ENCODE results near the gene HPSE2.

HPSE2 gene

DNA sequence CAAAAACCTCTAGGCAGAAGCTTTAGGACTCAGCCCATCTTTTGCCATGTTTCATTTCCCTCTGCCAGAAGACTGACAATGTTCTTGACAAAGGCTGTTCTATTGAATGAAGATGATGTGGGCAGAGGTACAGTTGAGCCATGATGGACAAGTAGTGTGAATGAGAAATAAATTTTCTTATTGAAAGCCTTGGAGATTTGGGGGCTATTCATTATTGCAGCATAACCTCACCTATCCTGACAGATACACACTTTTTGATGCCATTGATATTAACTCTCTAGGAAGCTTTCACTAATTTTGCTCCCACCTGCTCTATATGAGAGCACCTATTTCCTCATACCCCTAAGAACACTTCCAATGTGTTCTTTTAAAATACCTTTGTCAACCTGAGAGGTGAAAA is 752.0 kb downstream of the HPSE2 start:
- no peak for FAIRE-seq

DNA sequence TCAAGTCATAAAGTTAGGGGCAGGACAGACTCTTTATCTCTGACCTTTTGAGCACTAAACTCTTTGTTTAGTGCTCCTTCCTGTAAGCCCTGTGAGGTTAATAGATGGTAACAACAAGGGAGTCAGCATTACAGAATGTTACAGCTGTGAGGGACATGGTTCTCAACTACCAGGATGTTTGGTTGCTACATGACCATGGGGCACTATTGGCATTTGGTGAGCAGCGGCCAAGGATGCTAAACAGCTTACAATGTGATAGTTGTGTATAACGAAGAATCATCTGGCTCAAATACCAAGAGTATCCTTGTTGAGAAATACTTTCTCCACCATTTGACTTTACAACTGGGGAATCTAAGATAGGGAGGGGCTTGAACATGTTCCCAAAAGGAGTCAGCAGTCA is 753.6 kb downstream of the HPSE2 start:
- FAIRE-seq: no peak

DNA sequence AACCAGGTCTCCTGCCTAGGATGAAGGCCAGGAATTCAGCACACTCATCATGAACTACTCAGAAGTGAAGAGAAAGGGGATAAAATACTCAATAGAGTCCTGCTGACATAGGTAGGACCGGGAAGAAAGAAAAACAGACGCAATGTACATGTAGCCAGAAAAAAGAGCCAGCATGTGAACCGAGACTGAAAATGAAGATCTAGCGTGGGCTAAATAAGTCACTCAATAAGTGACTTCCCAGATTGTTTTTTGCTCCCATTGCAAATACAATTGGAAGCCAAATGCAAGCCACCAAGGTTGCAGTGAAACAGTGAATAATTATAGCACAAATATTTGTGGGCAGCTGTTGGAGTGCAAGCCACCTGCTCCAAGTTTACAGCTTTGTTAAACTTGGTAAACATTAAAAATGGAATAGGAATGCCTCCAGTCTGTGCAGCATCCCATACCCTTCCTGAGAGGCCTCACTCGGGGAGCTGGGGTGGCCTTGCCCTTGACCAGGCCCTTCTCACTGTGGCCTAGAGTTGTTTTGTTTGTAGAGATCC is 754.2 kb downstream of the HPSE2 start:
- FAIRE-seq: no peak

DNA sequence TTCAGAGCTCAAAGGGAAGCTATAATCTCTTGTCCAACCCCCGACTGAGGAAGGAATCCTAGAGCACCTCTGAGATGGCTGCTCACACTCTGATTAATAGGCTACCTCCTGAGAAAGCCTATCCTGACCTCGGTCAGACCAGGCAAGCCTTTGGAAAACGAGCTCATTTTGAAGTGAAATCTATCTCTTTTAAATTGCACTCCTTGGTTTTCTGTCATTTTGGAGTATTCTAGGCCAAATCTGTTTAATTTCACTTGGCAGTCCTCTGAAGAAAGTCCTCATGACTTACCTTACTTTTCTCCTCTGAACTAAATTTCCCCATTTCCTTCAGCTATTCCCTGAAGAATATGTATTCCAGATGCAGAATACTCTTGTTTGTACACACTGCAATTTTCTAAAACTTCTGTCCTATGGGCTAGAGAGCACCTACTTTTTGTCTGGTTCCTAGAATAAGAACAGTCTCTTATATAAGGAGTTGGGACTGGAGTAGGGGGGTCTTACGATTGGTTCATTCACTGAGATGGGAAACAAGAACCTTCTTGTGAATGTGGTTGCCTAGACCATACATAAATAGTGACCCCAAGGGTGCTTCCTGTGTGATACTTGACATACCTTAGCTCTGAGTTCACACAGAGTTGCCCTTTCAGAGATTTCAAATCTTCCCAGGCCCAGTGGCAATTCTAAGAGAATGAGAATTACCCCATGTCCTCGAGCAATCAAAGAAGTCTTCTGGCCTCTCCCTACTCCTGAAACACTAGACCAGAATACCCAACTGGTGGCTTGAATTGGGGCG is 757.0 kb downstream of the HPSE2 start:
- FAIRE-seq: no peak

DNA sequence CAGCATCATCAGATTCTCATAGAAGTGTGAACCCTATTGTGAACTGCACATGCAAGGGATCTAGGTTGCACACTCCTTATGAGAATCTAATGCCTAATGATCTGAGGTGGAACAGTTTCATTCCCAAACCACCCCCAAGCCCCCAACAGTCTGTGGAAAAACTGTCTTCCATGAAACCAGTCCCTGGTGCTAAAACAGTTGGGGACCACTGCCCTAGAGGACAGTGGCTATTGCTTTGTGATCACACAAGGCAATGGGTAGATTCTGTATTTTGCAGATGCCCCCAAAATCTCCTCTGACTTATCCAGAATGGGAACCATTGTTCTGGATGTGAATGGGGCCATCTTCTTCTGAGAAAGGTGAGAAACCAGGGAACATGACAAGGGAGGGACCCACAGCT is 757.8 kb downstream of the HPSE2 start:
- FAIRE-seq: no peak

DNA sequence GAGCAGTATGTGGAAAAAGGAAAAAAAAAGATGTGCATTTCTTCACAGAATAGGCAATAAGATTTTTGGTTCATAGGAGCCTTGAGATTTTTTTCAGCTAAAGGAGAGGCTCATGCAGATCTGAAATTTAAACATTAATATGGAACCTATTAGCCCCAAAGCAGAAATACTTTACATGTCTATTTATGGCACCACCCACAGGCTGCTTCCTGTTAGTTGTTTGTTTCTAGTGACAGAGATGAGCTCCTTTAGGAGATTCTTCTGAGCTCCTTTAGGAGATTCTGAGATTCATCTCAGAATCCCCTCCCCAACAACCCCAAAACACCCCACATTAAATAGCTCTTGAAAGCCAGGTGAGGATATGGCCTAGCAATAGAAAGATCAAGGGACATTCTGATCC is 761.0 kb downstream of the HPSE2 start:
- FAIRE-seq: no peak

DNA sequence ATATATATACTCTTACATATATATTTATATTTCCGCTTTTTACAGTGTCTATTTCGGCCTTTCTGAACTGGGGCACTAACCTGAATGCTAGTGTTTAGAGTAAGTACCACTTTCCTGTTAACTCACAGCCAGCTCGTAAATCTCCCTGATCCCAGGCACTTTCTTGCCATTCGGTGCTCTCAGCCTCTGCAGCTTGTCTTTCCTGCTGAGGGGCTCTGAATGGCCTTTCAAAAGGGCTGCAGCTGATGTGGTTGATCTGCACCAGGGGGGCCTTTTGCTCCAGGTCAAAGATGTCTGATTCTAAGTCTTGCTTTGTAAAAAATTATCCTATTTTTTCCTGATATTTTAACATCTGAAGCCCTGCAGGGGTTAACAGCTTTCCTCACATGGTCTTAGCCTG is 763.5 kb downstream of the HPSE2 start:
- no peak for FAIRE-seq

DNA sequence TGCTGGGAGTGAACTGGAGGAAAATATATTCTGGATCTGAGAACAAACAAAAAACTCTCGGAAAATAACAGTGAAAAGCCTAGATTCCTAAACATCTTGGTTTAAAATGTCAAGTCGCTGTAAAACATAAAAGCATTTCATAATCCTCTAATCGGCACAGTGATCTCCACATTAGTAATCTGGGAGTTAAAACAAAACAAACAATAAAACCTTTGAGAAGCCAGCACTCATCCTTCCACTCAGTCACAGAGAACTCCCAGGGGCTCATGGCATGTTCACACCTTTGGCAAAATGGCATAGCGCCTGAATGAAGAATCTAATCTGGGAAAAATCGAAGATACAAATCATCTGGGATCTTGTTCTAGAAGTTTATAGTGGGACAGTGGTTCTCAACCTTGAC is 764.8 kb downstream of the HPSE2 start:
- no peak for FAIRE-seq

DNA sequence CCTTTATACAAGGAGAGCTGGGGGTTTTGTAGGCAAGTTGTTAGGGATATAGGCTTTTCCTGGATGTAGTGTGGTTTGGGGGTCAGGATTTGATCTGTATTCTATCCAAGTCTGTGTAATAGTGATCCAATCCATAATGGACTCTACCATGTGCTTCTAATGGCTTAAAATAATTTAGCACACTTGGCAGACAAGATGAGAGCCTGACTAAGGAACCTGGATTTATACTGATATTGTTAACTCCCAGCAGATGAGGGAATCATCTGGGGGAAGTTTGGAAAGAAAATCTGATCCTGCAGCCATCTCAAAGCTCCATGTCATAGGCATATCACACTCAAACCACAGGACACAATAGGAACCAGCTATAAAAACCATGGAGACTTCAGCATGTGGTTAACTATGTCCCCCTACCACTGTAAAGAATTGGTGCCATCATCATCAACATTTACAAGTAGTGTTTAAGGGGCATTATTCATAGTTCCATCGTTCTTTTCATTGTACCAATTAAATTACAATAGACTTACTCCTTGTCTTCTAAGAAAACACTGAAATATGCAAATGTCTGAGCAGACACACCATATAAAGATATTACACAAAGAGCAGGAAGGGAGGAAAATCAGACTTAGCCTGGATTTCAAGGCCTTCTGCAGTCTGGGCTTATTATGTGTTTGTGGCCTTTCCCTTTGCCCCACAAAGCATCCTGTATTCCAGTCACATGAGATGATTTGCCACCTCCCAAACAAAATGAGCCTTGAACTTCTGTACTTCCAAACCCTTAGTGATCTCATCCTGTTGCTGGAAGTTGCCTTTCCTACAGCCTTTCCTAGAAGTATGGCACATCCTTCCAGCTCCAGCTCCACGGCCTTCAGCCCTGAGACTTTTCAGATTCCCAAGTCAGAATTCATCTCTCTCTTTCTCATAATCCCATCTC is 766.4 kb downstream of the HPSE2 start:
- no peak for FAIRE-seq

DNA sequence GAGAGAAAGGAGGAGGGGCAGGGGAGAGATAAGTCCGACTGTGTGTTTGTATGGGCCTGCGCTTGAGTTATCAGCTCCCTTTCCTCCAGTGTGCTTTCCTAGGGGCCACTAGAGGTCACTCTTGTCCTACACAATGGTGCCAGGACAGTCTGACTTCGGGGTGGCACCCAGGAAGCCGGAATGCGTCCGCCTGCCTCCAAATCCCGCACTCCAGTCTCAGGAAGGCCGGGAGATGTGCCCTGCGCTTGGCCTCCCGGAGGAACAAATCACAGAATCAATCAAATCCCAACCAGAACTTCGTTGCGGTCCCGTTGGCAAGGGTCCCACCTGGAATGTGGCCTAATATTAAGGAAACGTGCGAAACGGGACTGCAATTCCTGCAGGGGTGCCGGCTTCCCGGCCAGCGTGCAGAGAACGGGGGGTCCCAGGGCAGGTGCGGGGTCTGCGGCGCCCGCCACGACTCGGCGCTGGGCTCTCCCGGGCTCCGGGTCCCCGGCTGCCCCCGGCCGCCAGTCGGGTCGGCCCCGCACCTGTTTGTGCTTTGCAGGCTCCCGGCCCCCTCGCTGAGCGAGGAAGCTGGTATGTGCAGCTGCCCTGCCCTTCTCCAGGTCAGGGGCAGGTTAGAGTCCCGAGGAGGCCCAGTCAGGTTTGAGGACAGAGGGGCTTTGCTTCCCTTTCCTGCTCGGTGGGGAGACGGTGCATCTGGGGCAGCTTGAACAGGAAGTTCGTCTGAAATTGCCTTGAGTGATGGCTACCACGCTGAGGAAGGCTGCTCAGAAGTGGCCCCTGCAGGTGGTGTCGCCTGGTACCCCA is 767.9 kb downstream of the HPSE2 start:
- FAIRE-seq: no peak

DNA sequence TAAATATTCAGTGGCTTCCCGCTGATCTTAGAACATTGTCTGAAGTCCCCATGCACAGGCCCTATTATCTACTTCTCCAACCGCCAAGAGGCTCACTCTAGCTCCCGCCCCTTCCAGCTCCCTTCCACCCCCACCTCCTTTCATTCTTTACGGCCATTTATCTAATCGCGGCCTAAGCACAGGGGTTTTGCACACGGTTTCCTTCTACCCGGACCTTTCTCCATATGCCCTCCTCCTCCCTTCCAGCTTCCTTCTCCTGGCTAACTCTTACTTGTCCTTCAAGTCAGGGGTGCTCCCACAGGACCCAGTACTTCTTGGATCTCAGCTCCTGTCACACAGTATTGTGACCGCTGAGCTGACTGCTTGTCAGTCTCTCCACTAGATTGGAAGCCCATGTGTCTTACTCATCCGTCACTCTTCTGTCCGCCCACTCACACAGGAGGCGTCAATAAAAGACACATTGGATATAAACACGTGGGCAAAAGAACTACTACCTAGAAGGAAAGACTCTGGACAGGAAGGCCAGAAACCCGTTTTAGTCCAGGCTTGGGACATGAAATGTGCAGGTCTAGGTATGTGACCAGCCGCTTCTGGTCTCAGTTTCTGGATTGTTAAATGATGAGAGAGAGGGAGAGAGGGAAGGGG is 768.7 kb downstream of the HPSE2 start:
- FAIRE-seq: no peak

DNA sequence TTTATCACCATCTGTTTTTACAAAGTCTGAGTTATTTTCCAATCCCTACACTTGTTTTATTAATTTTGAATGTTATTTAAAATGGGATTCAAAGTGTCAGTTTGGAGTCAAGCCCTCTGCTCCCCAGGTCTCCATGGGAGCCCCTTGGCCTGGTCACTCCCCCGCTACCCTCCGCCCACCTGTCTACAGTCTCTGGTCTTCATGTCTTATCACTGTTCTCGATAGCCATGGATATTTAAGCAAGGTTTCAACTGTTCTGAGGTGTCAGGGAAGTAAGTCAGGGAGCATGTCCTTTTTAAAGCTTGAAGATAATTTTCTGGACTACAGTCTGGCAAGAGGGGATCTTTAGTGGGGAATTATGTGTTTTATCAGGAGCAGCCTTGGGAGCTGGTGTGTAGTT is 769.8 kb downstream of the HPSE2 start:
- no peak for FAIRE-seq

DNA sequence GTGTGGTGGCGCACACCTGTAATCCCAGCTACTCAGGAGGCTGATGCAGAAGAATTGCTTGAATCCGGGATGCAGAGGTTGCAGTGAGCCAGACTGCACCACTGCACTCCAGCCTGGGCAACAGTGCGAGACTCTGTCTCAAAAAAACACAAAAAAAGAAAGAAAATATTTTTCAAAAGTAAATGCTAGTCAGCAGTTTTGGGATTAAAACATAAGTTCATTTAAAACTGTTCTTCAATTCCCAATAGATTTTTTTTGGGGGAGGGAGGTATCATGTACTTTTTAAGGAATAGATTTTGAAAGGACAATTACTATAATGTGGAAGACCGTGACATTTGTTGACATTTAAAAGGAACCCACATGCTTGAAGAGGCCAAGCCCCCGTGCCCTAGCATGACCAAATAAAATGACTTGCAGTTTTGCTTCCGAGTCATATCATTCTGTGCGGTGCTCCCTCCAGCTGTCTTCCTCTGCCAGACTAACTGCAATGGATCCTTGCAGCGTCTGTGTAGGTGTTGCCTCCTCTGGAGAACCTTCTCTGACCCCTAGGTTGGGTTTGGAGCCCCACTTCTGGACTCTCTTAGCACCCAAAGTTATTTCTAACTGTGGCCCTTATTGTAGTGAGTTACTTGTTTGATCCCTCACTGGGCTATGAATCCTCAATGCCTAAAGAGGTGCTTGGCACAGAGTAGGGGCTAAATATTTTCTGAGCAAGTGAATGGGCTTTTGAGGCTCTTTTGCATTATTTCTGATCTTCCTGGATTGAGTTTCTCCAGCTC is 771.5 kb downstream of the HPSE2 start:
- no peak for FAIRE-seq

DNA sequence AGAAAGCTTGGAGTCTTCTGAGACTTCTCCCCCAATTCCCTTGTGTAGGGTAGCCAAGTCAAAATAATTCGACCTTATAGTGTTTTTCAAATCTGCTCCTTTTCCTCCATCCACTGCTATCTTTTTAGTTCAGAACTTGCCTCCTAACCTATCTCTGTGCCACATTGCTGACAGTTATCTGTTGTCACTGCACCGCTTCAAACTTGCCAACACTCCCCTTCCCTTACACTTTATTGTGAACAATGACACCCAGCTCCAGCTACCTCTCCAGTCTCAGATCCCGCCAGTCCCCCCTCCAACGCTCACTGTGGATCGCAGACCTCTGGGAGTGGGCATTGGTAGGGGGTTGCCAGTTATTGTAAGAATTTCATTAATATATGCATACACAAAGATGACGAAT is 772.6 kb downstream of the HPSE2 start:
- FAIRE-seq: no peak

DNA sequence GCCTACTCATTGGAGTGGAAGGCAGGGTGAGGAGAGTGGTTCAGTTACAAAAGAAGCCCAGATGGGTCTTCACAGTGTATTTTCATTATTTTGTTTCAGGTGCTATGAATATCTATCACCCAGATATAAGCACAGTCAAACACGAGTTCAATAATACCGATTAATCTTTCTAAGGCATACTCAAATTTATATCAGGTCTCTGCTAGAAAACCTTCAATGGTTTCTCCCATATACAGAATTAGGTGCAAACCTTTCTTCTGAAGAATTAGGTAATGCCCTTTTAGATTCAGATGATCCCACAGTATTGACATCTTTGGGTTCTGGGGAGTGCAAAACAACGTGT is 774.2 kb downstream of the HPSE2 start:
- FAIRE-seq: no peak

DNA sequence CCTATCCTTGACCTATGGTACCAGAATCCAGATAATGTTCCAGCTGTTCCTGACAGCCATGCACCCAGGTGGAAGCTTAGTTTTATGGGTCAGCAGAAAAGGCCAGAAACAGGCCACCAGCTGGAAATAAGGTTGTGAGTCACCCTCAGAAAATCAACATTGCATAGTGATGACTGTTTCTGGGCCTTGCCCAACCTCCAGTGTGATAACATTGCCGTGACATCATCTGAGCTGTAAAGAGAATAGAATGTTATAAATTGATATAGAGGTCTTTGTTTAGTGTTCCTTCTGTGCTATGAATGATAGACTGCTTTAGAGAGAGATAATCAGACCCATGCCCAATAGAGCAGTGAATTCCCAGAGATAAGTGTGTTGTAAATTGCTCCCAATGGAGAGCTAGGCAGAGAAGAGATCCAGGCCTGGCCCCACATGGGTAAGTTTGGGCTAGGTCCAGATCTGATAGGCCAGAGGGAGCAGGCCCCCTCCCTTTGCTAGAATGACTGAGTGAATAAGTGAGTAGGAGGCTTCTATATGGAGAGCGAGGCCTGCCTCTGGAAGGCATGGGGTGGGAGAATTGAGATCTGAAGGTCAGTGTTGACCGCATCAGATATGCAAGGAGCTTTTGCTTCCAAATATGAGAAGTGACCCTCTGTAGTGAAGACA is 774.7 kb downstream of the HPSE2 start:
- no peak for FAIRE-seq

DNA sequence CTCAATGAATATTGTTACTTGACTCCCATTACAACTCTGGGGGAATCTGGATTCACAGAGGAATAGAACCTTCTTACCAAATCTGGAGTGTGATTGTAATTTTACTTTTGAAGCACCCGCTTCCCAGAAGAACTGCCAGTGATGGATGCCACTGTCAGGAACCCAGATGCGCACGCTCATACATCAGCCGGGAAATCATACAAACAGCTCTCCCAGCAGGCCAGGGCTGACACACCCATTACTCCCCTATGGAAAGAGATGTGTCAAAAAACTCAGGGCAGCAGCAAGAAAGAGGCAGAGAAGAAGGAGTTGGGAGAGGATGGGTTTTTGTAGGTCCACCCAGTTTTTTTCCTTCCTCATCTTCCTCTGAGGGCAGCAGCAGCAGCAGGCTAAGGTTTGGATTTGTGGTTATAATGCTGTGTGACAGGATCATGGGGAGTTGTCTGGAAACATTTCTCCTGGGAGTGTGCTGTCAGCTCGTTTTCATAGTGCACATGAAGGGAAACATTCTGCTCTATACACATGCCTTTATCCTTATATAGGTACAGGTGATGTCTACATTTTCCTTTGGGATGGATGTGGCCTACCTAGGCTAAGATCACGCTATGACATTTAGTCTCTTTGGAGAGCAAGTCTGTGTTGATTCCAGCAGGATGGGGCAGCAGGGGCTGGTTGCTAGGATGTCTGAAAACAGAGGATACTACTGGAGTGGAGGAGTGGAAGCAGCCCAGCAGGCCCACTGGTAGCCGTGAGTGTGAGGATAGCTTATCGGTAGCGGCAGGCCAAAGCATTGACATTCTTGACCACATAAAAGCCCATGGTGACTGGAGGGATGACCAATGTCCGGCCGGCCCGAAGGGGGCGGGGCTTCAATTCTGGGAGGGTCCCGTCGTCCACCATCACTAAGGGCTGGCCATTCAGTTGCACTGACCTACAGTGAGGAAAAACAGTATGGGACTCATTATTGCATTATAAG is 776.6 kb downstream of the HPSE2 start:
- FAIRE-seq: no peak

DNA sequence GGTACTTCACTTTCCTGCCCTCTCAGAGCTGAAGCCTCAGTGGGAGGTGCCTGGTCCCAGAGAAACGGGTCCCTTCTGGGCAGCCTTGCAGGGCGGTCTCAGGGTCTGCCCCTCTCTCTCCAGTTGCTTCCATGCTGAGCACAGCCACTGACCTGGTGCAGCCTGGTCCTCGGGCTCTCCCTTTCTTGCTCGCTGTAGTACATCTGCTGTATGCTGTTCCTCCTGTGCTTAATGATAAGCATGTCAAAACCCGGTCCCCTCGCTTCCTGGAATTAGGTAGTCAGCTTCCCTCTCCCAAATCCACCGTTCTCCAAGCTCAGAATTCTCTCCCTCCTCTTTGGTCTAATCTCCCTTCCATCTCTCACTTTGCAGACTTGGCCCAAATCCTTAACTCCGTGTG is 777.9 kb downstream of the HPSE2 start:
- no peak for FAIRE-seq

DNA sequence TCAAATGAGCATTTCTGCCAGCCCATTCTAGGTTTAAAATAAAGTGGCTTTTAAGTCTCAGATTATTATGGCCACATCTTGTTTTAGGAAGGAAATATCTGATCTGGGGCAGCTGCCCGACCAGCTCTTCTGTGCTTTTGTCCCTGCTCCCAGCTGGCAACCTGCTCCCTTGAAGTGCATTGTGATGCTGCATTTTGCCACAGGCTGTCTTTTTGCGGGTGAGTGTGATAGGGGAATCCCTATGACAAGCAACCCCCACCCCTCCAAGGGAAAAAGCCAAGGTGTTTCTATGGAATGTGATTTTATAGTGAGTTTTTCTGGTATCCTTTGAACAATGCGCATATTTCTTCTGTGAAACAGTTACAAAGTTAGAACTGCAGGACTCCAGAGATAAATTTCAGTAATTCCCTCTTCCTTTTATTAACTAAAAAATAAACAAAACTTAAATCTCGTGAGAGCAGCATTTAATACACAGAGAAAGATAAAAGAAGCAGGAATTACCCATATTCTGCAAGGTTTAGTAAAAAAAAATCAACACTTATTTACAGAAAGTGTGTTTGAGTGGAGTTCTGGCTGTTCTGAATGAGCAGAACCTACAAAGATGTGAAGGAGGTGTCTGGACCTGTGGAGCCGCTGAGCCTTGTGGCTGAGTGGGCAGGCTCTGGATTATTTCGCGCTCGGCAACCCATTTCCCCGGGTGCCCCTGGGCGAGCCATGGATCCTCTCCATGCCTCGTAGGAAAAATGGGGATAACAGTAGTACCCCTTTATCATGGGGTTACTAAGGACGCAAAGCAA is 778.8 kb downstream of the HPSE2 start:
- FAIRE-seq: no peak

Measured in G401.6 (cell line).